Measurements from ENCODE around the gene FAM83B.
"Not testable (repeated sequence)": the region's sequence is repeated elsewhere in the genome, so short reads cannot be mapped to it uniquely, and the experiment has no call there.

FAM83B gene

DNA sequence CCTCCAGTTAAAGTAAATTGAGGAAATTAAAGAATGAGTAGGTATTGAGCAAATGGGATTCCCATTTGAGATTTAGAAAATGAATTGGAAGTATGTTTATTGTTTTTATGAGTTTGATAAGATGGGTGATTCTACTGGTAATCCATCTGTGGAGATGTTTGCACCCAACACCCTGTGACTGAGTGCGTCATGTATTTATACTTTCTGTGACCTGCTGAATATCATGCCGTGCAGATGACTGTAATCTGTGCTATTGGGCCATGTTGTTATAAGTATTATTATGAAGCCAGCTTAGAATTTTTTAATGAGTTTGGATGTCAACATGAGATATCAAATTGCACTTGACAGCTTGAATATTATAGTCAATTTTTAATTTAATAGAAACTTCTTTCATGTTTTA, 17.7 kb downstream of the FAM83B start:
- DNase-seq, result no peak

GRCh38 chr6:54865091-54865631, 18.6 kb downstream of the FAM83B start:
- DNase-seq, result no peak

- no peak for DNase-seq
These were observed 22.0 kb downstream of the FAM83B start for GRCh38 chr6:54868556-54868955.

- DNase-seq, result no peak
These were observed 27.0 kb downstream of the FAM83B start for GRCh38 chr6:54873599-54873998.

DNA sequence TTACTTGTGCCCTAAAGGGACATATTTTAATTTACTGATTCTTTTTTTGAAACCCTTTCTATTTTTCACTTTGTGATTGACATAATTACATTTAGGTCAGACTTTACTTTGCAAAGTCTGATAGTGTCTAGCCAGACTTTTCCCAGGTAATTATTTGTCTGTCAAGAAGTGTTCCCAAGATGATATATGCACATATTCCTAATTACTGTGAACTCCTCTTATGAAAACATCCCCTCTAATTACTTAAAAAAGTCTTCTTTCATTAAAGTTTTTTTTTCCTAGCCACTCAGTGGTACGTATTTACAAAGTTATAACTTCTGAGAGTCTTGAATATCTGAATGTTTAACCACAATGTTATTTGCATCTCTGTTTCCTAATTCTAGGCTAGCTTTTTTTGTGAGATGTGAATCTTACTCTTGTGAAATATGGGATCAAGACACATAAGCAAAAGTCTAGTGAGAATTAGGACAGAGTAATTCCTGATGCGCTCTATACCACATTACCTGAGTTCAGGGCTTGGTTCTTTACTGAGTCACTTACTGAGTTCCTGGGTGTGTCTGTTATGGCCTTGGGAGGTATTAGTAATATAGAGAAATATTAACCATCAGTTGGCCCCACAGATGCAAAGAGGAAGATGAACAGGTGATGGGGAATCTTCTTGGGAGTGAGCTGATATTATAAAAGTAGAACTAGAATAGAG, 27.9 kb downstream of the FAM83B start:
- DNase-seq, result no peak

DNA sequence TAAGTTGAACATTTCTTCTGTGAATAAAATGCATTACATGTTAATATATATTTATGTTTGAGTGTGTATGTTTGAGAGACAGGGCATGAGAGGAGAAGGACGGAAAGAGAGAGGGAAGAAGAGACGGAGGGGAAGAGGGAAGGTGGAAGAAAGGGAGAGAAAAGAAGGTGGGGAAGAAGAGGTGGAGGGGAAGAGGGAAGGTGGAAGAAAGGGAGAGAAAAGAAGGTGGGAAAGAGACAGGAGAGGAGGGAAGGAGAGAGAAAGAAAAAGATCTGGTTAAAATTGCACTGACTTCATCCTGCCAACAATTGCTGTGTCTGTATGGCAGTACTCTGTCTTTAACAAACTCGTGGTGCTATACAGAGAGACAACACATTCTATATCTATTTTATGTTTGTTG, 29.0 kb downstream of the FAM83B start:
- DNase-seq, result no peak

- DNase-seq, result no peak
These were observed 29.8 kb downstream of the FAM83B start for GRCh38 chr6:54876365-54876764.

- no peak for DNase-seq
These were observed 30.3 kb downstream of the FAM83B start for GRCh38 chr6:54876871-54877270.

DNA sequence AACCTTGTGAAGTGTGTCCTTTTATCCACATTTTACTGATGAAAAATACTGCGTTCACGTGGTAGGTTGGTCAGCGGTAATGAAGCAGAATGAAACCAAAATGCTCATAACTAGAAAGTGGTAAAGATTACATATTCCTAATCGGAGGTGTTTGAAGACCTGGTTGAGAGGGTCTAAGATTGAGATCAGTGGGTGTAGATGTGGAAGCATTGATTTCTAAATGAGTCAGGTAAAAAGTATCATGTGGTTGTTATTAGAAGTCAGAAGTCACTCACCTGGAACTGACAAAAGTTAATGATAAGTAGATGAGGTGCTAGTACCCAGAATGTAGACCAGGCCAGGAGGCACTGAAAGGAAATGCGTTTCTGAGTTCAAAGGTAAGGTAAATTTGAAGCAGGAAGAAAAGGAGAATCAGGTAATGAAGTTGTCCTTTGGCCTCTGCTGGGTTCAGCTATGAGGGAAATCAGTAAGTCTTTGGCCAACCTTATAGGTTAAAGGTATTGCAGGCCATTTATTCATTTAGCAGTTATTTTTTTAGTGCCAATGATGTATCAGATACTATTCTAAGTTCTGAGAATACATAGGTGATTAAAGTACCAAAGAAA, 31.2 kb downstream of the FAM83B start:
- DNase-seq, result no peak

DNA sequence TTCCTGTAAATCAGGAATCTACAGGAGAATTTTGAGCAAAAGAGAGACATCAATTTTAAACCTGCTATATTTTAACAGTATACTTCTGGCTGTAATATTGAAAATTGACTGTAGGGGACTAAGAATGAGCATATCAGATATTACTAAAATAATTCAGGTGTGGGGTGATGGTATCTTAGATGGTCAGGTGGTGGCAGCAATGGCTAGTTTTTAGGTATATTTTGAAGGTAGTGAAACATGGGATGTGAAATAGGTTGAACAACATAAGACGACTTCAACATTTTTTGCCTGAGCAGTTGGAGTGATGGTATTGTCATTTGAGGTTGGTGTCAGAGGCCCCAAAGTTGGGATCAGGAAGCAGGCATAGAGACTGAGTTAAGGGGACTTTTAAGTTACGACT, 32.1 kb downstream of the FAM83B start:
- no peak for DNase-seq

GRCh38 chr6:54879188-54879985, 32.8 kb downstream of the FAM83B start:
- DNase-seq, result no peak

GRCh38 chr6:54881067-54881730, 34.6 kb downstream of the FAM83B start:
- DNase-seq, result no peak

- not testable (repeated sequence) for DNase-seq
These were observed 35.3 kb downstream of the FAM83B start for GRCh38 chr6:54881891-54882290.

- no peak for DNase-seq
These were observed 40.5 kb downstream of the FAM83B start for GRCh38 chr6:54886932-54887584.

DNA sequence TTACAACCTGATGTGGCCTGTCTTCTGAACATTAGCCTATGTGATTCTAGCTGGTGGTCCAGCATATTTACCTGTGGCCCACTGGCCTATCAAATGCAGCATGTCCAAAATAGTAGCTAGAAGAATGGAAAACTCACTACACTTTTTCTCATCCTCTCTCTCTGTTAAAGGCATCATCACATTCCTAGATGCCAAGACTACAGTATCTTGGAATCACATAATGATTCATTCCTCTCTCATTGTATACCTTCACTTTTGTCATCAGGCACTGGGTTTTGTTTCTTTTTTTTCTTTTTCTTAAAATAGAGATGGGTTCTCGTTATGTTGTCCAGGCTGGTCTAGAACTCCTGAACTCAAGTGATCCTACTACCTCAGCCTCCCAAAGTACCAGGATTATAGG, 45.0 kb downstream of the FAM83B start:
- DNase-seq, result no peak

- DNase-seq, result no peak
These were observed 46.3 kb downstream of the FAM83B start for GRCh38 chr6:54892831-54893230.

GRCh38 chr6:54893818-54894217, 47.2 kb downstream of the FAM83B start:
- no peak for DNase-seq

- no peak for DNase-seq
These were observed 49.7 kb downstream of the FAM83B start for GRCh38 chr6:54896302-54896701.

GRCh38 chr6:54897462-54898189, 51.1 kb downstream of the FAM83B start:
- no peak for DNase-seq

DNA sequence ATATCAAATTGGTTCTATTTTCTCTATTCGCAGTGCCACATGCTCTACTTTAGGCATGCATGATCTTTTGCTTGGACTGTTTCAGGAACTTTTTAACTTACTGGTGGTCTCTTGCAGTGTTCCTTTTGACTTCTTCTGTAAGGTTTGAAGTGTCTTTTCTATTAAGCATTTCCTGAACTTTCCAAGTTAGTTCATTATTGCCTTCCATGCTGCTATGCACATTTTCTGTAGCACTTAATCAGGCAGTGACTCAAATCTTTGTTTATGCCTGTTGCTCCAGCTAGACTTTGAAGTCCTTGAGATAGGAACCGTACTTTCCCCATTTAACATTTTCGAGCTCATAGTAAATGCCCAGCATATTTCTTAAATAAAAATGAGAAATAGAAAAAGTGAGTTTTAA, 52.2 kb downstream of the FAM83B start:
- no peak for DNase-seq

DNA sequence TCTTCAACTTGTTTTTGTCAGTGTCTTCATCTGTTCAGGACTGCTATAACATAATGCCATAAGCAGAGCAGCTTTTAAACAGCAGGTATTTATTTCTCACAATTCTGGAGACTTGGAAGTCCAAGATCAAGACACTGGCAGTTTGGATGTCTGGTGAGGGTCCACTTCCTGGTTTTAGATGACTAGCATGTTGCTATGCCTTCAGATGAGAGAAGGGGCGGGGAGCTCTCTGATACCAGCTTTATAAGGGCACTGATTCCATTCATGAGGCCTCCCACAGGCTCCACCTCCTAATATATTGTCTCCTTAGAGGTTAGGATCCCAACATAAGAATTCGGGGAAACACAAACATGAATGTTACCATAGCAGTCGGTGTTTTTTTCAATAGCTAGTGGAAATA, 52.9 kb downstream of the FAM83B start:
- no peak for DNase-seq

- no peak for DNase-seq
These were observed 53.4 kb downstream of the FAM83B start for GRCh38 chr6:54899986-54900385.
